Measurements from ENCODE around the gene TSPAN18. TPM values are rescaled to one million over a fixed set of nuclear protein-coding genes. Genes with fewer than 3 reads are reported as not detected.
A peak's percentile ranks its signal among the peaks of the same experiment; 100 is the strongest.

TSPAN18 gene
- total RNA-seq, 1 donor from 2014 or later: 52.8 TPM

GRCh38 chr11:44974402-44975000, 247.7 kb downstream of the TSPAN18 start:
- Mint-ChIP-seq H3K4me1 (ENCODE audit: unreplicated experiment) (peaks cover 31% of the 10 kb centered on the region), H3K36me3 (no peaks in the 10 kb centered on the region), H3K27ac (no peak overlapping the region), H3K9me3 (no peaks in the 10 kb centered on the region), H3K4me3 (no peak overlapping the region), H3K27me3 (peaks cover 3% of the 10 kb centered on the region)
- TF ChIP-seq CTCF (conservative IDR thresholded peaks at IDR 0.05): no peak
- no peak for DNase-seq (ENCODE audit: extremely low spot score, unreplicated experiment)

- no peak overlapping the region for H3K4me3 Mint-ChIP-seq
- no peaks in the 10 kb centered on the region for H3K36me3 Mint-ChIP-seq
- peaks cover 3% of the 10 kb centered on the region for H3K27me3 Mint-ChIP-seq
- H3K9me3 Mint-ChIP-seq: no peaks in the 10 kb centered on the region
- TF ChIP-seq CTCF (conservative IDR thresholded peaks at IDR 0.05): no peak
- peaks cover 32% of the 10 kb centered on the region for H3K4me1 Mint-ChIP-seq (ENCODE audit: unreplicated experiment)
- H3K27ac Mint-ChIP-seq: no peak overlapping the region
- no peak for DNase-seq (ENCODE audit: extremely low spot score, unreplicated experiment)
These were observed 249.8 kb downstream of the TSPAN18 start for GRCh38 chr11:44976576-44976975.

- Mint-ChIP-seq H3K27ac (no peak overlapping the region), H3K4me3 (no peak overlapping the region), H3K36me3 (no peaks in the 10 kb centered on the region), H3K4me1 (ENCODE audit: unreplicated experiment) (peaks cover 34% of the 10 kb centered on the region), H3K9me3 (no peaks in the 10 kb centered on the region), H3K27me3 (peaks cover under 1% of the 10 kb centered on the region)
- TF ChIP-seq CTCF (conservative IDR thresholded peaks at IDR 0.05): peak; percentile 60
- no peak for DNase-seq (ENCODE audit: extremely low spot score, unreplicated experiment)
These were observed 250.8 kb downstream of the TSPAN18 start for GRCh38 chr11:44977493-44977984.

GRCh38 chr11:44978274-44978960, 251.7 kb downstream of the TSPAN18 start:
- Mint-ChIP-seq H3K36me3 (no peaks in the 10 kb centered on the region), H3K27me3 (no peaks in the 10 kb centered on the region), H3K27ac (no peak overlapping the region), H3K4me1 (ENCODE audit: unreplicated experiment) (peaks cover 31% of the 10 kb centered on the region), H3K4me3 (no peak overlapping the region), H3K9me3 (no peaks in the 10 kb centered on the region)
- TF ChIP-seq CTCF (conservative IDR thresholded peaks at IDR 0.05): no peak
- DNase-seq (ENCODE audit: extremely low spot score, unreplicated experiment): no peak

- Mint-ChIP-seq H3K27ac (no peak overlapping the region), H3K4me3 (peak overlapping the region; percentile 28), H3K4me1 (ENCODE audit: unreplicated experiment) (peaks cover 26% of the 10 kb centered on the region), H3K27me3 (no peaks in the 10 kb centered on the region), H3K9me3 (no peaks in the 10 kb centered on the region), H3K36me3 (no peaks in the 10 kb centered on the region)
- DNase-seq (ENCODE audit: extremely low spot score, unreplicated experiment): no peak
- no peak for TF ChIP-seq CTCF (conservative IDR thresholded peaks at IDR 0.05)
These were observed 252.2 kb downstream of the TSPAN18 start for GRCh38 chr11:44978961-44979331.

All from type B pancreatic cell (in vitro differentiated cells).